SU-DHL-6 (cell line): ENCODE results near the gene NDUFV3.

ENCODE experiments used
- CTCF ChIP-seq: fragments of 200-600 bp; sonication (generic); IDR thresholded peaks from one replicate; pipeline ENCODE4 v1.5.1; 2017; ENCODE audit warnings: antibody characterized with exemption, mild to moderate bottlenecking, low read length, moderate library complexity; ENCODE audit not compliant: insufficient read depth, poor library complexity, severe bottlenecking
- EZH2phosphoT487 ChIP-seq: fragments of 200-600 bp; sonication (generic), shearing (Covaris generic); conservative IDR thresholded peaks from 2 replicates; pipeline ENCODE4 v1.6.1; 2018; ENCODE audit warnings: mild to moderate bottlenecking, antibody characterized with exemption, low read length, moderate library complexity, mixed read lengths

GRCh38 chr21:42862774-42863503 is 30.2 kb upstream of the NDUFV3 start:
- TF ChIP-seq CTCF (no peak), EZH2phosphoT487 (no peak)
